Measurements from ENCODE around the gene PTGER1. TPM values are rescaled to one million over a fixed set of nuclear protein-coding genes. Genes with fewer than 3 reads are reported as not detected.
A peak's percentile ranks its signal among the peaks of the same experiment; 100 is the strongest.

PTGER1 gene
- total and polyA plus RNA-seq, 4 donors, result 0.15 to 0.42 (median 0.22) TPM; not detected in 1

DNA sequence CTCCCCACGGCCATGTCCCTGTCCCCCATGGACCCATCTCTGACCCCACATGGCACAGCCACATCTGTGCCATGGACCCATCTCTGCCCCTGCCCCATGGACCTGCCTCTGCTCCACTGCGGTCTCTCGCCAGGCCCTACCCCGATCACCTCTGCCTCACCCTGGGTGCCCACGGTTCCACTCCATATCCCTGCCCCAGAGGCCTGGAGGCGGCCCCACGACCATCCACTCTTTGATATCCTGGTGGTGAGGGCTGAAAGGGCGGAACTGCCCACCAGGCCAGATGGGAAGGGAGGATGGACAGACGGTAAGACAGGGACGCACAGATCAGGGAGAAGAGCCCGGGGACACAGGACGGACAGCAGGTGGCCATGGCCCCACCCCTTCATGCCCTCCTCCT is 327 bp downstream of the PTGER1 start (continued):
- TF ChIP-seq, protein P1, sequence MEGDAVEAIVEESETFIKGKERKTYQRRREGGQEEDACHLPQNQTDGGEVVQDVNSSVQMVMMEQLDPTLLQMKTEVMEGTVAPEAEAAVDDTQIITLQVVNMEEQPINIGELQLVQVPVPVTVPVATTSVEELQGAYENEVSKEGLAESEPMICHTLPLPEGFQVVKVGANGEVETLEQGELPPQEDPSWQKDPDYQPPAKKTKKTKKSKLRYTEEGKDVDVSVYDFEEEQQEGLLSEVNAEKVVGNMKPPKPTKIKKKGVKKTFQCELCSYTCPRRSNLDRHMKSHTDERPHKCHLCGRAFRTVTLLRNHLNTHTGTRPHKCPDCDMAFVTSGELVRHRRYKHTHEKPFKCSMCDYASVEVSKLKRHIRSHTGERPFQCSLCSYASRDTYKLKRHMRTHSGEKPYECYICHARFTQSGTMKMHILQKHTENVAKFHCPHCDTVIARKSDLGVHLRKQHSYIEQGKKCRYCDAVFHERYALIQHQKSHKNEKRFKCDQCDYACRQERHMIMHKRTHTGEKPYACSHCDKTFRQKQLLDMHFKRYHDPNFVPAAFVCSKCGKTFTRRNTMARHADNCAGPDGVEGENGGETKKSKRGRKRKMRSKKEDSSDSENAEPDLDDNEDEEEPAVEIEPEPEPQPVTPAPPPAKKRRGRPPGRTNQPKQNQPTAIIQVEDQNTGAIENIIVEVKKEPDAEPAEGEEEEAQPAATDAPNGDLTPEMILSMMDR (IDR thresholded peaks at IDR 0.05; ENCODE audit: low read depth, low read length, missing input control), result no peak
- TF ChIP-seq, protein P2, sequence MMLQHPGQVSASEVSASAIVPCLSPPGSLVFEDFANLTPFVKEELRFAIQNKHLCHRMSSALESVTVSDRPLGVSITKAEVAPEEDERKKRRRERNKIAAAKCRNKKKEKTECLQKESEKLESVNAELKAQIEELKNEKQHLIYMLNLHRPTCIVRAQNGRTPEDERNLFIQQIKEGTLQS (IDR thresholded peaks at IDR 0.05), result no peak
- no peak for TF ChIP-seq YY1 (IDR thresholded peaks at IDR 0.05)
- no peak for TF ChIP-seq SP1 (IDR thresholded peaks at IDR 0.05)

DNA sequence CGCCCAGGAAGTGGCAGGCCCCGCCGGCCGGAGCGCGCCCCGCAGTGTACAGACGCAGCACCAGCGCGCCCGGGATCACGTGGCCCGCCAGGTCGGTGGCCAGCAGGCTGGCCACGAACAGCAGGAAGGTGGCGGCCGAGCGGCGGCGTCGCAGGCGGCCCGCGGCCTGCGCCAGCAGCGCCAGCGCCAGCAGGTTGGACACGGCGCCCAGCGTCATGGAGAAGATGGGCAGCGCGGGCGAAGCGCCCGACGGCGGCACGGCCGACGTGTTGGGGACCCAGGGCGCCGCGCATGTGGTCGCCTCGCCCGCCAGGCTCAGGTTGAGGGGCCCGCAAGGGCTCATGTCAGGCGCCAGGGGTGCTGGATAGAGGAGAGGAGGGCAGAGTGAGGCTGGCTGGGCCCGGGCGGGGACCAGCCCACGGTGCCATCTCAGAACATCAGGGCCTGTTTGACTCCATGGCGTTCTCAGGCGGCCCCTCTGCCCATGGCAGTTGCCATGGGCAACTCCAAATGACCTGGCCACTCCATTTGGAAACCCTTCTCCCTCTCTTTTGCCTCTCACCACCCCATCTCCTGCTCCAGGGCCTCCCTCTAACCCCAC is 1.1 kb downstream of the PTGER1 start:
- Histone ChIP-seq H3K9me3 (ENCODE audit: control insufficient read depth in 4 of 4, low read length in 3 of 4) (no peaks in the 10 kb centered on the region), H3K4me1 (ENCODE audit: control insufficient read depth in 4 of 4, insufficient read depth in 4 of 4, low read length in 3 of 4) (peaks cover 5 to 27% (median 18%) of the 10 kb centered on the region in 4 donors), H3K27ac (ENCODE audit: low read depth in 1 of 2, low read length in 2 of 2) (no peak overlapping the region), H3K27me3 (ENCODE audit: control insufficient read depth in 4 of 4, insufficient read depth in 4 of 4, low read length in 3 of 4) (peaks cover 0 to 3% (median 0%) of the 10 kb centered on the region in 4 donors), H3K4me3 (ENCODE audit: low read depth in 1 of 3, low read length in 3 of 3) (peak overlapping the region in 1 of 3 donors; percentile 45), H3K9ac (ENCODE audit: low read depth in 1 of 2, low read length in 2 of 2) (no peak overlapping the region), H3K36me3 (ENCODE audit: control insufficient read depth in 4 of 4, insufficient read depth in 3 of 4, low read depth in 1 of 4, low read length in 3 of 4) (peaks cover 3 to 18% (median 9%) of the 10 kb centered on the region in 4 donors)
- no peak for DNase-seq (ENCODE audit: low spot score)
- WGBS, result 19% methylated on average over 53 of the region's 53 CpGs
- TF ChIP-seq TAF1 (conservative IDR thresholded peaks at IDR 0.05) (no peak), FOXA2 (IDR thresholded peaks at IDR 0.05) (no peak), JUND (IDR thresholded peaks at IDR 0.05) (no peak), FOXA1 (IDR thresholded peaks at IDR 0.05) (no peak), EGR1 (IDR thresholded peaks at IDR 0.05; ENCODE audit: low read depth in 2 of 2) (no peak), RXRA (IDR thresholded peaks at IDR 0.05) (no peak), YY1 (IDR thresholded peaks at IDR 0.05) (no peak), HNF4A (conservative IDR thresholded peaks at IDR 0.05) (no peak), NR2F2 (IDR thresholded peaks at IDR 0.05) (no peak), GABPA (IDR thresholded peaks at IDR 0.05 in 1 of 2, conservative IDR thresholded peaks at IDR 0.05 in 1 of 2) (no peak), RAD21 (IDR thresholded peaks at IDR 0.05) (no peak)
- TF ChIP-seq, protein P1 (IDR thresholded peaks at IDR 0.05; ENCODE audit: low read depth, low read length, missing input control), result no peak
- TF ChIP-seq, protein P3, sequence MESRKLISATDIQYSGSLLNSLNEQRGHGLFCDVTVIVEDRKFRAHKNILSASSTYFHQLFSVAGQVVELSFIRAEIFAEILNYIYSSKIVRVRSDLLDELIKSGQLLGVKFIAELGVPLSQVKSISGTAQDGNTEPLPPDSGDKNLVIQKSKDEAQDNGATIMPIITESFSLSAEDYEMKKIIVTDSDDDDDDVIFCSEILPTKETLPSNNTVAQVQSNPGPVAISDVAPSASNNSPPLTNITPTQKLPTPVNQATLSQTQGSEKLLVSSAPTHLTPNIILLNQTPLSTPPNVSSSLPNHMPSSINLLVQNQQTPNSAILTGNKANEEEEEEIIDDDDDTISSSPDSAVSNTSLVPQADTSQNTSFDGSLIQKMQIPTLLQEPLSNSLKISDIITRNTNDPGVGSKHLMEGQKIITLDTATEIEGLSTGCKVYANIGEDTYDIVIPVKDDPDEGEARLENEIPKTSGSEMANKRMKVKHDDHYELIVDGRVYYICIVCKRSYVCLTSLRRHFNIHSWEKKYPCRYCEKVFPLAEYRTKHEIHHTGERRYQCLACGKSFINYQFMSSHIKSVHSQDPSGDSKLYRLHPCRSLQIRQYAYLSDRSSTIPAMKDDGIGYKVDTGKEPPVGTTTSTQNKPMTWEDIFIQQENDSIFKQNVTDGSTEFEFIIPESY (IDR thresholded peaks at IDR 0.05), result no peak
- TF ChIP-seq, protein P2 (IDR thresholded peaks at IDR 0.05), result no peak
- TF ChIP-seq, protein P4, sequence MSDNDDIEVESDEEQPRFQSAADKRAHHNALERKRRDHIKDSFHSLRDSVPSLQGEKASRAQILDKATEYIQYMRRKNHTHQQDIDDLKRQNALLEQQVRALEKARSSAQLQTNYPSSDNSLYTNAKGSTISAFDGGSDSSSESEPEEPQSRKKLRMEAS (IDR thresholded peaks at IDR 0.05), result no peak

Data from liver (tissue), 9 donors.